Measurements from ENCODE around the gene CCR2. TPM values are rescaled to one million over a fixed set of nuclear protein-coding genes. Genes with fewer than 3 reads are reported as not detected.

CCR2 gene
- total RNA-seq, 4 donors from 2014 or later = 1.3 to 5.4 (median 4.1) TPM

DNA sequence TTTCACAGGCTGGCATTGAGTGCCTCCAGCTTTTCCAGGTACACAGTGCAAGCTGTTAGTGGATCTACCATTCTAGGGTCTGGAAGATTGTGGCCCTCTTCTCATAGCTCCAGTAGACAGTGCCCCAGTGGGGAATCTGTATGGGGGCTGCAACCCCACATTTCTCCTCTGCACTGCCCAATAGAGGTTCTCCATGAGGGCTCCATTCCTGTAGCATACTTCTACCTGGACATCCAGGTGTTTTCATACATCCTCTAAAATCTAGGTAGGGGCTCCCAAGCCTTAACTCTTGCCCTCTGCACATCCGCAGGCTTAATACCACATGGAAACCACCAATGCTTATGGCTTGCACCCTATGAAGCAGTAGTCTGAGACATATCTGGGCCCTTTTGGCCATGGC lies 15.1 kb upstream of the CCR2 start:
- DNase-seq (ENCODE audit: low spot score) (no peak), ATAC-seq (ENCODE audit: low FRiP score) (no peak)
- TF ChIP-seq, protein P1, sequence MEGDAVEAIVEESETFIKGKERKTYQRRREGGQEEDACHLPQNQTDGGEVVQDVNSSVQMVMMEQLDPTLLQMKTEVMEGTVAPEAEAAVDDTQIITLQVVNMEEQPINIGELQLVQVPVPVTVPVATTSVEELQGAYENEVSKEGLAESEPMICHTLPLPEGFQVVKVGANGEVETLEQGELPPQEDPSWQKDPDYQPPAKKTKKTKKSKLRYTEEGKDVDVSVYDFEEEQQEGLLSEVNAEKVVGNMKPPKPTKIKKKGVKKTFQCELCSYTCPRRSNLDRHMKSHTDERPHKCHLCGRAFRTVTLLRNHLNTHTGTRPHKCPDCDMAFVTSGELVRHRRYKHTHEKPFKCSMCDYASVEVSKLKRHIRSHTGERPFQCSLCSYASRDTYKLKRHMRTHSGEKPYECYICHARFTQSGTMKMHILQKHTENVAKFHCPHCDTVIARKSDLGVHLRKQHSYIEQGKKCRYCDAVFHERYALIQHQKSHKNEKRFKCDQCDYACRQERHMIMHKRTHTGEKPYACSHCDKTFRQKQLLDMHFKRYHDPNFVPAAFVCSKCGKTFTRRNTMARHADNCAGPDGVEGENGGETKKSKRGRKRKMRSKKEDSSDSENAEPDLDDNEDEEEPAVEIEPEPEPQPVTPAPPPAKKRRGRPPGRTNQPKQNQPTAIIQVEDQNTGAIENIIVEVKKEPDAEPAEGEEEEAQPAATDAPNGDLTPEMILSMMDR (IDR thresholded peaks at IDR 0.05) = no peak

DNA sequence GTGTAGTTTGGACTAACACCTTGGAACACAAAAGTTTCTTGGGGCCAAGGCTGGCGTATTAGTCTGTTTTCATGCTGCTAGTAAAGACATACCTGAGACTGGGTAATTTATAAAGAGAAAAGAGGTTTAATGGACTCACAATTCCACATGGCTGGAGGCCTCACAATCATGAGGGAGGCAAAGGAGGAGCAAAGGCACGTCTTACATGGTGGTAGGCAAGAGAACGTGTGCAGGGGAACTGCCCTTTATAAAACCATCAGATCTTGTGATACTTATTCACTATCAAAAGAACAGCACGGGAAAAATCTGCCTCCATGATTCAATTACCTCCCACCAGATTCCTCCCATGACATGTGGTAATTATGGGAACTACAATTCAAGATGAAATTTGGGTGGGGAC lies 9.4 kb upstream of the CCR2 start:
- DNase-seq (ENCODE audit: low spot score) (no peak), ATAC-seq (ENCODE audit: low FRiP score) (no peak)
- TF ChIP-seq, protein P1 (IDR thresholded peaks at IDR 0.05) = no peak

DNA sequence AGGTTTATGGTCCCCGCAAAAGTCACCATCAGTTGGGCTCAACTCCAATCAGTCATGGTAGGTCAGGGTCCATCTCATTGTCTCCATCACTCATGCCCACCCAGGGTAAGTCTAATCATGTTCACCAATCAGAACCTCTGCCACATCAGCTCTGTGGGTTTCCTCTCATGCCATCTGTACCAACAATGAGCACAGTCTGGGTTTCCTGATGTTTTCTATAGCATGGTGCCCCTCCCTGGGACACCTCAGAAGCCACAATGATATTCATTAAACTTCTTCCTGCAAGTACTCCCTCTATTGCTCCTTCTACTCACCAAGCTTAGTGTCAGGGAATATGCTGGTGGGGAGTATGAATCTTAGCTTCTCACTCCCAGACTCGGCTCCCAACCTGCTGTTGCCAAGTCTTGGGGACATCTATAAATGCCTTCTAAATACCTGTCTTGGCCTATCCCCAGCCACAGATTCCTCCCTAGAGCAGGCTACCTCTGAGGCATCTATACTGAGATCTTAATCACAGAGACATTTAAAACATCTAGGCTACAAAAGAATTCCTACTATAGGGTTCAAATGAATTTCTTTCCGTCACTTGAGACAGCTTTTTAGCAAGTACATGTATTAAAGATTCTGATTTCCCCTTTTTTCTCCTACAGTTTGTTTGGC lies 5.0 kb upstream of the CCR2 start:
- TF ChIP-seq, protein P1 (IDR thresholded peaks at IDR 0.05) = no peak
- no peak for ATAC-seq (ENCODE audit: low FRiP score)
- no peak for DNase-seq (ENCODE audit: low spot score)

DNA sequence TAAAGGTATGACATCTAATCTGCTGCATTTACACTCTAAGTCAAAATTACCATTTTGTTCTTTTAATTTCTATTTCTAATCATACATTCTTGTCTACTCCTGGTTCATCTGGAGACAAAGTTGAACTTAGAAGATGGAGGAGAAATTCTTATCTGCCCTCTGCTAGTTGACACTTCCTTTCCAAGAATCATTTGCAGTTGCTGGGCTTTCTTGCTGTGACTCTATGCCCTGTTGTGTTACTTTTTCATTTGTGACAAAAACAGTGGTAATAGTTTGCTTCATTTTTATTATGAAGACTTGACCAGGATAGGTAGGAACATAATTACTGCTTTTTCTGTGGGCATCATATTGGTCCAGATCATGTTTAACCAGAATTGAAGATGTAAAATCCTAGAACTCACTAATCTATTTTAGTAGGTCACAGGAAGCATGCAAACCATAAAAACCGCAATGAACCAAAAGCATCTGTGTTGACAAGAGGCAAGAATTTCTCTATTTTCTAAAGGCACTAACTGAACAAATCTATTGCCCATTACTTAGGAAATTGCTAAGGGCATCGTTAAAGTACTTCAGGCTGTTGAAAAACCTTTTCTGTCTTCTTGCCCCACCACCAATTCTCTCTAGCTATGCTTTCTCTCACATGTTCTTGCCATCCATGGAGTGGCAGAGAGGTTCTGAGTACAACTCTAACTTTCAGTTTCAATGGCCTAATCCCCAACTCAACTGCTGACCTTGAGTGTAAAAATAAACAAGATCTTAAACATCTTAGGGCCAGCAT lies 4.2 kb upstream of the CCR2 start:
- ATAC-seq (ENCODE audit: low FRiP score) (no peak), DNase-seq (ENCODE audit: low spot score) (no peak)
- TF ChIP-seq, protein P1 (IDR thresholded peaks at IDR 0.05) = no peak

DNA sequence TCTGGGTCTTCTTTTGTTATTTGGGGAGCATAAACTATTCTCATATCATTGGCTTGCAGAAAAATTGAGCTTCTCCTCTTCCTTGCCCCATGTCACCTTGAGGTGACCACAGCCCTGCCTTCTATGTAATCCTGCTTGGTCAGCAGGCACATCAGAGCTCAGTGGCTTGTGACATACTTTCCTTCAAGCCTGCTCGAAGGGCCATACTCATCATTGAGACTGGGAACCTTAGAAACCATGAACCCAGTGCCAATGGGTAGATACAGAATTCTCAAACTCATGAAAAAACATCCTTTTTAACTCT lies 3.7 kb upstream of the CCR2 start:
- no peak for ATAC-seq (ENCODE audit: low FRiP score)
- no peak for DNase-seq (ENCODE audit: low spot score)
- TF ChIP-seq, protein P1 (IDR thresholded peaks at IDR 0.05) = no peak

DNA sequence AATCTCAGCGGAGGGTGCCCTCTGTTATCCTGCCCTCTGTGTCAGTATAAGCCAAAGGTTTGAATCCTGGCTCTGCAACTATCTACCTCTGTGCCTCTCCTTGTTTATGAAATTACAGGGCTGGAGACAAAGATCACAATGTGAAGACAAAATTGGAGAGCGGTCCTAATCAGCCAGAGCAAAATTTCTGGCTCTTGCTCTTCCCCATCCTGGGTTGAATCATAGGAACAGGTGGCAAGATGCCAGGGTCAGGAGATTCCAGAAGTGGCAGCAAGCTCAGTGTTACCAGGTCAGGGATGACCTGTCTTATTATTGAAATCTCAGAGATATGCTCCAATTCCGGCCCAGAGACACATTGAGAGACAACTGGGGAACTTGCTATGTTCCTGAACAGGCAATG lies 2.3 kb upstream of the CCR2 start:
- DNase-seq (ENCODE audit: low spot score) (no peak), ATAC-seq (ENCODE audit: low FRiP score) (no peak)
- TF ChIP-seq, protein P1 (IDR thresholded peaks at IDR 0.05) = no peak

DNA sequence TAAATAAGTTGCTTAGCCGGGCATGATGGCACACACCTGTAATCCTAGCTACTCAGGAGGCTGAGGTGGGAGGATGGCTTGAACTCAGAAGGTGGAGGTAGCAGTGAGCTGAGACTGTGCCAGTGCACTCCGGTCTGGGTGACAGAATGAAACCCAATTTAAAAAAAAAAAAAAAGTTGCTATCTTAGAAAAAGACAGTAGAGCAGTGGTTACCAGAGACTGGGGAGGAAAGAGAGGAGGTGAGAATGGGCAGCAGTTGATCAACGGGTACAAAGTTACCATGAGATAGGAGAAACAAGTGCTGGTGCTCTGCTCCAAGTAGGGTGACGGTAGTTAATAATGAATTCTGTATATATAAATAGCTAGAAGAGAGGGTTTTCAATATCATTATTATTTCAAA lies 821 bp upstream of the CCR2 start:
- ATAC-seq (ENCODE audit: low FRiP score) (no peak), DNase-seq (ENCODE audit: low spot score) (no peak)
- TF ChIP-seq, protein P1 (IDR thresholded peaks at IDR 0.05) = no peak

Data from omental fat pad (tissue), 4 donors.